HFF-Myc (cell line): ENCODE measurements around the gene PKN3.

ENCODE experiments used
- DNase-seq: peaks from one replicate; pipeline ENCODE4 v3.0.0-alpha.2; 2011; ENCODE audit warnings: low read depth; ENCODE audit errors: extremely low read depth
- H3K4me3 ChIP-seq: replicated peaks from 2 replicates; pipeline ENCODE4 v1.5.1; 2011; ENCODE audit warnings: low read depth, mild to moderate bottlenecking, control low read depth, low read length
- TF ChIP-seq, protein P1 (sequence below): IDR thresholded peaks from 2 replicates; pipeline ENCODE4 v1.5.1; 2012; ENCODE audit warnings: mild to moderate bottlenecking, low read depth, low read length, control low read depth; ENCODE audit errors: missing control alignments

PKN3 gene

DNA sequence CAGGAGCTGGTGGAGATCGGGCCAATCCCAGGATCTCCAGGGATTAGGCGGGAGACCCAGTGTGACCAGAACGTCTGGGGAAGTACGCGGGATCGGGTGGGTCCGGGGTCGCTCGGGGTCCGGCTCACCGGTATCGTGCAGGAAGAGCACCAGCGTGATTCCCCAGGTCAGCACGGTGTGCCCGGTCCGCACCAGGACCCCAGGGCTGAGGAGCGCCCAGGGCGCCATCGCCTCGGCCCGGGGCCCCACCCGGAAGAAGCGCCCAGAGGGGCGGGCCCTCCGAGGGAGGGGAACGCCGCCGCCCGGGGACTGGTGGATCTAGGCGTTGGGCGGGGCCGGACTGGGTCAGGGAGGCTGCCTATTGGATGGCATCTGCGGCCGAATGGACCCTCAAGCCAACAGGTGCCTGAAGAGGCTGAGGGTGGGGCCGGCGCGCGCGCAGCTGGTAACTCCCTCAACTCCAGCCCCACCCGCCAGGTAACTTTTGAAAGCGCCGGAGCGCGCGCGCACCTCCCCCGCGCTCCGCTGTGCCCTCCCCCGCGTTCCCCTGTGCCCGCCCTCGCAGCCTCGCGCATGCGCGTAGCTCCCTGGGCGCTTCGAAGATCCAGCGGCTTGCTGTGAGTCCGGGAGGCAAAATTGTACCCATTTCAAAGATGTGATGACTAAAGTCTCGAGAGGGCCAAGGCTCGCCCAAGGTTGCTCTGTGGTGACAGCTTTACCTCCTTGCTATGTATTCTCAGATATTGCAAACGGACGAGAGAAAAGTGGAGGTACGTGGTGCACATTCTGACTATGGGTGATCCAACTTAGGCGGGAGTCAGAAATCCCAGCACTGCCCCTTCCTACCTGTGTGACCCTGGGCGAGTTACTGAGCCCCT lies 21.8 kb downstream of the PKN3 start, which contains the start of gene ZDHHC12:
Gene ZDHHC12, minus strand, starts transcription at position 262 of the 878 bp plus-strand sequence. Its CDS starts 34 bp downstream, at position 228.
- TF ChIP-seq, protein P1, sequence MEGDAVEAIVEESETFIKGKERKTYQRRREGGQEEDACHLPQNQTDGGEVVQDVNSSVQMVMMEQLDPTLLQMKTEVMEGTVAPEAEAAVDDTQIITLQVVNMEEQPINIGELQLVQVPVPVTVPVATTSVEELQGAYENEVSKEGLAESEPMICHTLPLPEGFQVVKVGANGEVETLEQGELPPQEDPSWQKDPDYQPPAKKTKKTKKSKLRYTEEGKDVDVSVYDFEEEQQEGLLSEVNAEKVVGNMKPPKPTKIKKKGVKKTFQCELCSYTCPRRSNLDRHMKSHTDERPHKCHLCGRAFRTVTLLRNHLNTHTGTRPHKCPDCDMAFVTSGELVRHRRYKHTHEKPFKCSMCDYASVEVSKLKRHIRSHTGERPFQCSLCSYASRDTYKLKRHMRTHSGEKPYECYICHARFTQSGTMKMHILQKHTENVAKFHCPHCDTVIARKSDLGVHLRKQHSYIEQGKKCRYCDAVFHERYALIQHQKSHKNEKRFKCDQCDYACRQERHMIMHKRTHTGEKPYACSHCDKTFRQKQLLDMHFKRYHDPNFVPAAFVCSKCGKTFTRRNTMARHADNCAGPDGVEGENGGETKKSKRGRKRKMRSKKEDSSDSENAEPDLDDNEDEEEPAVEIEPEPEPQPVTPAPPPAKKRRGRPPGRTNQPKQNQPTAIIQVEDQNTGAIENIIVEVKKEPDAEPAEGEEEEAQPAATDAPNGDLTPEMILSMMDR: no peak
- peak within 1 kb of the TSS; percentile 52 for H3K4me3 ChIP-seq
- peak; percentile 84 for DNase-seq

GRCh38 chr9:128724744-128725211 lies 22.5 kb downstream of the PKN3 start:
- peak; percentile 65 for DNase-seq
- TF ChIP-seq, protein P1: no peak
- peak overlapping the region; percentile 52 for H3K4me3 ChIP-seq

GRCh38 chr9:128727640-128728248 lies 25.4 kb downstream of the PKN3 start:
- TF ChIP-seq, protein P1: no peak
- DNase-seq: no peak
- no peak overlapping the region for H3K4me3 ChIP-seq

- H3K4me3 ChIP-seq: no peak overlapping the region
- no peak for DNase-seq
- TF ChIP-seq, protein P1: no peak
Observed at GRCh38 chr9:128728298-128728697, 26.0 kb downstream of the PKN3 start.

DNA sequence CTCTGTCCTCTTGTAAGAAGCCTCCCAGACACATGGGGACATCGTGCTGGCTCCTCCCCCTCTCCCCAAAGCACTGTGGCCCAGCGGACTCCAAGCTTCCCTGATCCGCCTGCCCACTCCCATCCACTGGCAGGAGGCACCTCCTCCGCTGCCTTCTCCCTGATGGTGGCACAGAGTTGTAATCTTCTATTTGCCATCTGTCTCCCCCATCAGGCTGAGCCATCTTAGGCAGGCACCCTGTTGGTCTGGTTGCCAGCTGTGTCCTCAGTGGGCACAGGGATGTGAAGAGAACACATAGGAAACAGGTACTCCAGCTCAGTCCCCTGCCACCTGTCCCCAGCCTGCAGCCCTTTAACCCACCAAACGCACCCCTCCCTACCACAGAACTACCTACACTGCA lies 27.0 kb downstream of the PKN3 start:
- no peak for DNase-seq
- no peak overlapping the region for H3K4me3 ChIP-seq
- TF ChIP-seq, protein P1: no peak

DNA sequence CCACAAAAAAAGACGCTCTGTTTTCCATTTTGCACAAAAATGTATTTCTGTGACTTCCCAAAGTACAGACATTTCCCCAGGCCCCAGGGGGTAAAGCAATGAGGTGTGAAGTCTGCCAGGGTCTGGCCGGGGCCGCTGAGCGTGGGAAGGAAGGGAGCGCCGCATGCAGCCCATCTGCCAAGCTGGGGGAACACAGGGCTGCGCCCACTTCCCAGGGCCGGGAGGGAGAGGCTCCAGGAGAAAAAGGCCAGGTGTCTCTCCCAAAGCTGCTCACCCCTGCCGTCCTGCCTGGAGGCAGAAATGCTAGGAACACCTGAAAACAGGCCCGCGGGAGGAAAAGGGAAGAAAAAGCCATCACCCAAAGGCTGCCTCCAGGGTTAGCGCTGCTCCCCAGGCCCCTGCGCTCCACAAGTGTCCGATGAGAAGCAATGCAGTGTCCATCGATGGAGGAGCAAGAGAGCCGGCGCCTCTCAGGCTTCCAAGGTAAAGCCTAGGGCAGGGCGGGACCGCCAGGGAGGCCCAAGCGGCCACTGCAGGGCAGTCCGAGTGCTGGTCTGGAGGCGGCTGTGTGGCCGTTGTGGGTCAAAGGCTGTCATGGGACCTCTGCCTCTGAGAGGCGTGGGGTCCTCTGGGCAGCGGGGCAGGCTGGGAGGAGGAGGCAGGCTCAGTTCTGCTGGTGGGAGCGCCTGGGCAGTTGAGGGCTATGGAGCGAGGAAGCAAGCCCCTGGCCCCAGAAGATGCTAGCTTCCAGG lies 27.6 kb downstream of the PKN3 start:
- TF ChIP-seq, protein P1: no peak
- H3K4me3 ChIP-seq: no peak overlapping the region
- DNase-seq: no peak
